DND-41 (cell line): ENCODE results near the gene CDC37L1.

Experiments
- EZH2 ChIP-seq: IDR thresholded peaks from 3 replicates; pipeline ENCODE4 v1.6.1; 2012; ENCODE audit warnings: borderline replicate concordance, low read depth, mild to moderate bottlenecking, moderate library complexity, low read length, inconsistent platforms; ENCODE audit not compliant: severe bottlenecking
- TF ChIP-seq, protein P1 (sequence below): IDR thresholded peaks from 2 replicates; pipeline ENCODE4 v1.5.1; 2012; ENCODE audit warnings: borderline replicate concordance, low read length, moderate library complexity, mild to moderate bottlenecking; ENCODE audit not compliant: poor library complexity, severe bottlenecking; ENCODE audit errors: extremely low read depth

DNA sequence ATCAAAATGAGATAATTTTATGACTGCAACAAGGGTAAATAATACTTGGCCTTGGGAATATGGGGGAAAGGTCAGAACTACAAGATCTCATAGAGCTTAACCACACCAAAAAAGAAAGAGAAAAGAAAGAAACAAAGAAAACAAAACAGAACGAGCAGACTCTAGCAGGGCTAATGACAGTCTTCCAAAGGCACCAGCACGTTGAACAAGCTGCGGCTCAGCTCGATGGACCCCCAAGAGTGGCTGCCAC is 60.9 kb downstream of the CDC37L1 start:
- no peak for TF ChIP-seq EZH2
- TF ChIP-seq, protein P1, sequence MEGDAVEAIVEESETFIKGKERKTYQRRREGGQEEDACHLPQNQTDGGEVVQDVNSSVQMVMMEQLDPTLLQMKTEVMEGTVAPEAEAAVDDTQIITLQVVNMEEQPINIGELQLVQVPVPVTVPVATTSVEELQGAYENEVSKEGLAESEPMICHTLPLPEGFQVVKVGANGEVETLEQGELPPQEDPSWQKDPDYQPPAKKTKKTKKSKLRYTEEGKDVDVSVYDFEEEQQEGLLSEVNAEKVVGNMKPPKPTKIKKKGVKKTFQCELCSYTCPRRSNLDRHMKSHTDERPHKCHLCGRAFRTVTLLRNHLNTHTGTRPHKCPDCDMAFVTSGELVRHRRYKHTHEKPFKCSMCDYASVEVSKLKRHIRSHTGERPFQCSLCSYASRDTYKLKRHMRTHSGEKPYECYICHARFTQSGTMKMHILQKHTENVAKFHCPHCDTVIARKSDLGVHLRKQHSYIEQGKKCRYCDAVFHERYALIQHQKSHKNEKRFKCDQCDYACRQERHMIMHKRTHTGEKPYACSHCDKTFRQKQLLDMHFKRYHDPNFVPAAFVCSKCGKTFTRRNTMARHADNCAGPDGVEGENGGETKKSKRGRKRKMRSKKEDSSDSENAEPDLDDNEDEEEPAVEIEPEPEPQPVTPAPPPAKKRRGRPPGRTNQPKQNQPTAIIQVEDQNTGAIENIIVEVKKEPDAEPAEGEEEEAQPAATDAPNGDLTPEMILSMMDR: no peak
